ENCODE measurements around the gene RBBP7. TPM values are rescaled to one million over a fixed set of nuclear protein-coding genes. Genes with fewer than 3 reads are reported as not detected.
A peak's percentile ranks its signal among the peaks of the same experiment; 100 is the strongest.

The RBBP7 gene
- polyA plus RNA-seq, 1 experiment: 157 TPM

DNA sequence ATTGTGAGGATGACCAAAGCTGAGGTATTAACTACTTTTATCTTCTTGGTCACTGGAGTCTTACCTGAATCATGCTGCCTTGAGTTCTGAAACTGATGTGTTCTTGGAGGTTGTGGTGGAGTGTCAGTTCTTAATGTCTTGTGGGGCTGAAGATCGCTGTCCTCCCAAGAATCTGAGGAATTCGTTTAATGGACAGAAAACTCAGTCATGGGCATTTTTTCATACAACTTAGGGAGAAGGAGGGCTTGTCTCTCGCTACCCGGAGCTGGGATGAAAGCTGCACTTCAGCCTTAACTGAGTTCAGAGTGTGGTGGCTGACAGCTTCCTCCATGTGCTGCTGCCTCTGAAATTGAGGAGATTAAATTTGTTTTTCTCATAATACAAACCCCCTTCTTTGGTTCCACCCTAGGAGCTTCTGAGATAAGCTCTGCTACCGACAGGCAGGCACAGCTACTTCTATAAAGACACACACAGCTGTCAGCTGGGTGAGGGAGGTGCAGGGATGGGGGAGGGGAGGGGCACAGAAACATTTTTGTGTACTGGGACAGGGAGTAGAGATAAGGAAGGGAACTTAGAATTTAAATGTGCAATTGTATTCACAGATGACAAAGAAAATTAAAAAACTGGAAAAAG is 30.8 kb downstream of the RBBP7 start:
- CTCF ChIA-PET: interaction anchor here (1.0 to 1.9 kb wide), 3 partner anchors 12 to 207 kb away, joined by 3 to 9 read pairs (median 5); no protein-coding TSS in a partner anchor
- POLR2A ChIA-PET: interaction anchor here (0.7 kb wide), 1 partner anchor 46 kb away, joined by 3 read pairs; no protein-coding TSS in a partner anchor
- H3K27me3 ChIP-seq (ENCODE audit: control insufficient read depth, insufficient read depth, low read length): no peaks in the 10 kb centered on the region
- no peak for DNase-seq (ENCODE audit: low read depth, low spot score)
- no peak overlapping the region for H3K4me3 ChIP-seq (ENCODE audit: low read depth, low read length)
- H3K9me3 ChIP-seq (ENCODE audit: control insufficient read depth, insufficient read depth, low read length): no peaks in the 10 kb centered on the region
- TF ChIP-seq, protein P1, sequence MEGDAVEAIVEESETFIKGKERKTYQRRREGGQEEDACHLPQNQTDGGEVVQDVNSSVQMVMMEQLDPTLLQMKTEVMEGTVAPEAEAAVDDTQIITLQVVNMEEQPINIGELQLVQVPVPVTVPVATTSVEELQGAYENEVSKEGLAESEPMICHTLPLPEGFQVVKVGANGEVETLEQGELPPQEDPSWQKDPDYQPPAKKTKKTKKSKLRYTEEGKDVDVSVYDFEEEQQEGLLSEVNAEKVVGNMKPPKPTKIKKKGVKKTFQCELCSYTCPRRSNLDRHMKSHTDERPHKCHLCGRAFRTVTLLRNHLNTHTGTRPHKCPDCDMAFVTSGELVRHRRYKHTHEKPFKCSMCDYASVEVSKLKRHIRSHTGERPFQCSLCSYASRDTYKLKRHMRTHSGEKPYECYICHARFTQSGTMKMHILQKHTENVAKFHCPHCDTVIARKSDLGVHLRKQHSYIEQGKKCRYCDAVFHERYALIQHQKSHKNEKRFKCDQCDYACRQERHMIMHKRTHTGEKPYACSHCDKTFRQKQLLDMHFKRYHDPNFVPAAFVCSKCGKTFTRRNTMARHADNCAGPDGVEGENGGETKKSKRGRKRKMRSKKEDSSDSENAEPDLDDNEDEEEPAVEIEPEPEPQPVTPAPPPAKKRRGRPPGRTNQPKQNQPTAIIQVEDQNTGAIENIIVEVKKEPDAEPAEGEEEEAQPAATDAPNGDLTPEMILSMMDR (IDR thresholded peaks at IDR 0.05; ENCODE audit: low read depth, low read length): no peak
- peak overlapping the region; percentile 78 for H3K27ac ChIP-seq (ENCODE audit: low read depth, low read length)

DNA sequence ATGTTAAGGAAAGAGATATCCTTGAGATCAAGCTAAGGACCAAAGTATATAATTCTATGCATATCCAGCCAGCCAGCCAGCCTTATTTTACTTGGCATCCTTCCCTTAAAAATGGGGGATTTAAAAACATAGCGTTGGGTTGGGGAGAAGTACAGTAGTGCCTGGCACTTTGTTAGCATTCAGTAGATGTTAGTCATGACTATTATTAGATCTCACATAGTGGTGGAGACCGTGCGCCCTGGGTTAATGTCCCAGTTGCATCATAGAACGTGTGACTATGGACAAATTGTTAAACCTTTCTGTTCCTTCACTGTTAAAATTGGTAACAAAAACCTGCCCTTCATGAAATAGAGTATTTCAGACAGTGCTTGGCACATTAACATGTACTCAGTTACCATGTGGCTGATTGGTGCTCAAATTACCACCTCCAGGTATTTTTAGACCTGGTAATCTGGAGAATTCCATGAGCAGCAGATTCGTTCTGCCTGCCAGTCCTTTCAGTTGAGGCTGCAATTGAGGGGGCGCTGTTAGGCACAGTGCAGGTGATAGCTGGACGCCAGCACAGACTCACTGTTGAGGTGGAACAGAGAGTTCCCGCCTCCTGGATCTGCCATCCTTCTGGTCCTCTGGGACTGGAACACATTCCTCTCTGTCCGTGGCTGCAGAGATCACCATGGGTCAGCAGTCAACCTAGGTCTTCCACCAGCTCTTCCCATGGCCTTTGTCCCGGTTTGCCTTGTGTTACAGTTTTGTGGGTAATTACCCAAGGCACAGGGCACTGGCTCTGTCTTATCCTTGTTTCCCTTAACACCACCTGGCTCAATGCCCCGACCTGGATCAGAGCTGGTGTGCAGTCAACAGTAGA is 31.7 kb downstream of the RBBP7 start:
- DNase-seq (ENCODE audit: low read depth, low spot score): no peak
- TF ChIP-seq, protein P1 (IDR thresholded peaks at IDR 0.05; ENCODE audit: low read depth, low read length): no peak
- Histone ChIP-seq H3K27me3 (ENCODE audit: control insufficient read depth, insufficient read depth, low read length) (no peaks in the 10 kb centered on the region), H3K27ac (ENCODE audit: low read depth, low read length) (peak overlapping the region; percentile 86), H3K4me3 (ENCODE audit: low read depth, low read length) (no peak overlapping the region), H3K9me3 (ENCODE audit: control insufficient read depth, insufficient read depth, low read length) (no peaks in the 10 kb centered on the region)
- CTCF ChIA-PET: interaction anchor here (1.0 to 1.9 kb wide), 3 partner anchors 11 to 208 kb away, joined by 5 to 9 read pairs (median 5); no protein-coding TSS in a partner anchor
- POLR2A ChIA-PET: interaction anchor here (0.7 kb wide), 1 partner anchor 45 kb away, joined by 3 read pairs; no protein-coding TSS in a partner anchor

DNA sequence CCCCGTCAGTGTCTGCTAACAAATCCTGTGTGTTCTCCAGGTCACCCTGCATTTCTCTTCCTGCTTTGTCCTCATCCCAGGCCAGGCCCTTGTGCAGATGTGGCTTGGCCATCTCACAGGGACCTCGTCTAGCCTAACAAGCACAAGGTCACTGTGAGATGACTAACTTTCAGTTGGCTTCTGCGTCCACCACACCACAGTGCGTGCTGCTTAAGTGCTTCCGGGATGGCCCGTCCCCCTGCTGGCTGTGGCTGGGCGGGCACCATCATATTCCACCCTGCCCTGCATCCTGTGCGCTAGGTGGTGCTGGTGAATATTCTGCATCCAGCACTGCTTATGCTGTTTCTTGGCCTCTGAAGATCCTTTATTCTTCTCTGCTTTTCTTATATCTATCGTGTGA is 33.8 kb downstream of the RBBP7 start:
- Histone ChIP-seq H3K9me3 (ENCODE audit: control insufficient read depth, insufficient read depth, low read length) (no peaks in the 10 kb centered on the region), H3K4me3 (ENCODE audit: low read depth, low read length) (no peak overlapping the region), H3K27ac (ENCODE audit: low read depth, low read length) (no peak overlapping the region), H3K27me3 (ENCODE audit: control insufficient read depth, insufficient read depth, low read length) (no peaks in the 10 kb centered on the region)
- TF ChIP-seq, protein P1 (IDR thresholded peaks at IDR 0.05; ENCODE audit: low read depth, low read length): 0 out of 2 replicates have a peak, but pooled peaks have one; percentile 24
- DNase-seq (ENCODE audit: low read depth, low spot score): no peak
- ChIA-PET POLR2A (no interaction called here), CTCF (interaction anchor here (1.7 kb wide), 1 partner anchor 10 kb away, joined by 5 read pairs; no protein-coding TSS in a partner anchor)

DNA sequence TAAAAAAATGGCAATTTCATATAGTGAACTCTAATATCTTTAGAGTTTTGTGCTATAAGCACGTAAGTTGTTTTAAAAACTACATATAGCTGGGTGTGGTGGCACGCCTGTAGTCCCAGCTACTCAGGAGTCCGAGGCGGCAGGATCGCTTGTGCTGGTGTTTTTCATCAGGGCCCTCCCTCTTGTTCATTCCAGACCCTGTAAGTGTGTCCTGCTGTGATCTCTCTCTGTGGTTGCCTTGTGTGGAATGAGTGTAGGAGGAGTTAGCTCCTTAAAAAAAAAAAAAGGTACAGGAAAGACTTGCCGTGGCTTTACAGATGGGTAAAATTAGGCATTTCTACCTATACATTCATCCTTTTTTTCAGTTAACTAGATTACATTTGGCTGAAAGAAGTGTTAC is 35.4 kb downstream of the RBBP7 start:
- DNase-seq (ENCODE audit: low read depth, low spot score): no peak
- TF ChIP-seq, protein P1 (IDR thresholded peaks at IDR 0.05; ENCODE audit: low read depth, low read length): no peak
- Histone ChIP-seq H3K4me3 (ENCODE audit: low read depth, low read length) (no peak overlapping the region), H3K9me3 (ENCODE audit: control insufficient read depth, insufficient read depth, low read length) (no peaks in the 10 kb centered on the region), H3K27ac (ENCODE audit: low read depth, low read length) (no peak overlapping the region), H3K27me3 (ENCODE audit: control insufficient read depth, insufficient read depth, low read length) (no peaks in the 10 kb centered on the region)
- CTCF ChIA-PET: no interaction called here
- POLR2A ChIA-PET: no interaction called here

DNA sequence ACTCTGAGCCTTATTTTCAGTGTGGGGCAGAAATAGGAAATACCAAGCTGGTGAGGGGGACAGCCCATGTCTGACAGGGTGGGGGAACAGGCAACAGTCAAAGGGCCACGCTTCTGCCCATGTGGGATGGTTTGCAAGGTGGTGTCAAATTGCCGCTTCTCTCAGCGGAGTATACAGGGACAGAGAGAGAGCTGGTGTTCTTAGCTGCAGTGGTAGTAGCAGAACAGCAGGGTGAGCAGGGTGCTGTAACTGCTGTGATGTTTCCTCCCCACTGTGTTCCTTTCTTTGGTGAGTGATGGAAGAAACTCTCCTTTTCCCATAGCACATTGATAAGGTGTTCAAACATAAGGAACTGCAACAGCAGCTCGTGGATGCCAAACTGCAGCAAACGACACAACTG is 37.9 kb downstream of the RBBP7 start:
- POLR2A ChIA-PET: no interaction called here
- Histone ChIP-seq H3K9me3 (ENCODE audit: control insufficient read depth, insufficient read depth, low read length) (no peaks in the 10 kb centered on the region), H3K27me3 (ENCODE audit: control insufficient read depth, insufficient read depth, low read length) (no peaks in the 10 kb centered on the region), H3K4me3 (ENCODE audit: low read depth, low read length) (no peak overlapping the region), H3K27ac (ENCODE audit: low read depth, low read length) (no peak overlapping the region)
- DNase-seq (ENCODE audit: low read depth, low spot score): no peak
- TF ChIP-seq, protein P1 (IDR thresholded peaks at IDR 0.05; ENCODE audit: low read depth, low read length): peak; percentile 11; the same call in 1 of the 2 replicates
- CTCF ChIA-PET: no interaction called here
